ENCODE measurements around the gene ZNF414.

DNA sequence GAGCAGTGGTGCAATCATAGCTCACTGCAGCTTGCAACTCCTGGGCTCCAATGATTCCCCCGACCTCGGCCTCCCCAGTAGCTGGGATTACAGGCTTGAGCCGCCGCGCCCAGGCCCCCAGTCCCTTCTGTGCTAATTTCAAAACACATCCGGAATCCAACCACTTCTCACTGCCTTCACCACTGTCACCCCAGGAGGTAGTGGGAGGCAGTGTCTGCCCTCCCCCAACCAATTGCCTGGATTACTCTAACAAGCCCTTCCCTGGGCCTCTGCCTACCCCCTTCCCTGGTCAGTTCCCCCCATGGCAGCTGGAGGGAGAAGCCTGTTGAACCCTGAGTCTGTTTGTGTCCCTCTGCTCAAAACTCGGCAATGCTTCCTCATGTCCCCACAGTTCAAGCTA, 13.8 kb downstream of the ZNF414 start:
- TF ChIP-seq, protein P1, sequence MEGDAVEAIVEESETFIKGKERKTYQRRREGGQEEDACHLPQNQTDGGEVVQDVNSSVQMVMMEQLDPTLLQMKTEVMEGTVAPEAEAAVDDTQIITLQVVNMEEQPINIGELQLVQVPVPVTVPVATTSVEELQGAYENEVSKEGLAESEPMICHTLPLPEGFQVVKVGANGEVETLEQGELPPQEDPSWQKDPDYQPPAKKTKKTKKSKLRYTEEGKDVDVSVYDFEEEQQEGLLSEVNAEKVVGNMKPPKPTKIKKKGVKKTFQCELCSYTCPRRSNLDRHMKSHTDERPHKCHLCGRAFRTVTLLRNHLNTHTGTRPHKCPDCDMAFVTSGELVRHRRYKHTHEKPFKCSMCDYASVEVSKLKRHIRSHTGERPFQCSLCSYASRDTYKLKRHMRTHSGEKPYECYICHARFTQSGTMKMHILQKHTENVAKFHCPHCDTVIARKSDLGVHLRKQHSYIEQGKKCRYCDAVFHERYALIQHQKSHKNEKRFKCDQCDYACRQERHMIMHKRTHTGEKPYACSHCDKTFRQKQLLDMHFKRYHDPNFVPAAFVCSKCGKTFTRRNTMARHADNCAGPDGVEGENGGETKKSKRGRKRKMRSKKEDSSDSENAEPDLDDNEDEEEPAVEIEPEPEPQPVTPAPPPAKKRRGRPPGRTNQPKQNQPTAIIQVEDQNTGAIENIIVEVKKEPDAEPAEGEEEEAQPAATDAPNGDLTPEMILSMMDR (IDR thresholded peaks at IDR 0.05; ENCODE audit: insufficient read depth, low read length): no peak
- TF ChIP-seq REST (IDR thresholded peaks at IDR 0.05; ENCODE audit: insufficient replicate concordance, low read depth) (peak; percentile 61), POLR2AphosphoS5 (IDR thresholded peaks at IDR 0.05; ENCODE audit: low read depth) (peak; percentile 98)
